Smooth muscle cell (in vitro differentiated cells): ENCODE results near the gene CRAMP1. TPM values are rescaled to one million over a fixed set of nuclear protein-coding genes. Genes with fewer than 3 reads are reported as not detected.
A peak's percentile ranks its signal among the peaks of the same experiment; 100 is the strongest.

ENCODE experiments used
- DNase-seq: peaks from one replicate; lab custom pipeline; 2025; ENCODE audit not compliant: unreplicated experiment; lab: John Stamatoyannopoulos, UW
- H2AFZ ChIP-seq: fragments of 200-600 bp; sonication (generic); 2 replicates; pipeline ENCODE4 v1.6.0; 2016; ENCODE audit warnings: antibody characterized with exemption, low read depth, mild to moderate bottlenecking
- H3F3A ChIP-seq: fragments of 200-600 bp; sonication (generic); 2 replicates; pipeline ENCODE4 v1.6.0; 2017; ENCODE audit warnings: antibody characterized with exemption, low read depth
- H3K27ac ChIP-seq: fragments of 200-600 bp; sonication (generic); 2 replicates; pipeline ENCODE4 v1.5.1; 2016; ENCODE audit warnings: low read depth, mild to moderate bottlenecking
- H3K27me3 ChIP-seq: fragments of 200-600 bp; sonication (generic); 2 replicates; pipeline ENCODE4 v1.6.1; 2016; ENCODE audit warnings: low read depth, mild to moderate bottlenecking
- H3K36me3 ChIP-seq: fragments of 200-600 bp; sonication (generic); 2 replicates; pipeline ENCODE4 v1.5.1; 2016; ENCODE audit warnings: low read depth
- H3K4me1 ChIP-seq: fragments of 200-600 bp; sonication (generic); 2 replicates; pipeline ENCODE4 v1.5.1; 2016; ENCODE audit warnings: low read depth
- H3K4me2 ChIP-seq: fragments of 200-600 bp; sonication (generic); 2 replicates; pipeline ENCODE4 v1.6.0; 2016; ENCODE audit warnings: mild to moderate bottlenecking
- H3K4me3 ChIP-seq: fragments of 200-600 bp; sonication (generic); 2 replicates; pipeline ENCODE4 v1.5.1; 2016; ENCODE audit warnings: mild to moderate bottlenecking
- H3K79me2 ChIP-seq: fragments of 200-600 bp; sonication (generic); 2 replicates; pipeline ENCODE4 v1.6.0; 2016; ENCODE audit warnings: low read depth, mild to moderate bottlenecking
- H3K9ac ChIP-seq: fragments of 200-600 bp; sonication (generic); 2 replicates; pipeline ENCODE4 v1.6.0; 2016; ENCODE audit warnings: low read depth
- H3K9me3 ChIP-seq: fragments of 200-600 bp; sonication (generic); replicated peaks from 2 replicates; pipeline ENCODE4 v1.5.1; 2016; ENCODE audit warnings: low read depth
- H4K20me1 ChIP-seq: fragments of 200-600 bp; sonication (generic); 2 replicates; pipeline ENCODE4 v1.6.0; 2016; ENCODE audit warnings: low read depth
- CTCF ChIP-seq: fragments of 200-600 bp; sonication (generic); IDR thresholded peaks from 2 replicates; pipeline ENCODE4 v1.5.1; 2017; ENCODE audit warnings: borderline replicate concordance, mild to moderate bottlenecking, antibody characterized with exemption; ENCODE audit not compliant: insufficient read depth, poor library complexity, severe bottlenecking
- WGBS: methylation state at CpG from one replicate; pipeline ENCODE4 v1.1.7; 2016; ENCODE audit warnings: low lambda C conversion rate; 5-methylcytosine and 5-hydroxymethylcytosine counted together
- polyA plus RNA-seq: library from polyadenylated mRNA; unstranded; fragments of >200 nt; fragmentation: Nextera tagmentation; extraction: Ambion mirVana; gene quantifications from 2 replicates; pipeline ENCODE4 v1.2.1, GENCODE V29; 2016
- total RNA-seq: library from RNA; depleted of rRNA; stranded (reverse); fragments of >200 nt; gene quantifications from 2 replicates; pipeline ENCODE4 v1.2.3, GENCODE V29; 2014

The CRAMP1 gene
- total and polyA plus RNA-seq, 2 experiments from 2014 or later = 7.9 to 16.5 TPM

DNA sequence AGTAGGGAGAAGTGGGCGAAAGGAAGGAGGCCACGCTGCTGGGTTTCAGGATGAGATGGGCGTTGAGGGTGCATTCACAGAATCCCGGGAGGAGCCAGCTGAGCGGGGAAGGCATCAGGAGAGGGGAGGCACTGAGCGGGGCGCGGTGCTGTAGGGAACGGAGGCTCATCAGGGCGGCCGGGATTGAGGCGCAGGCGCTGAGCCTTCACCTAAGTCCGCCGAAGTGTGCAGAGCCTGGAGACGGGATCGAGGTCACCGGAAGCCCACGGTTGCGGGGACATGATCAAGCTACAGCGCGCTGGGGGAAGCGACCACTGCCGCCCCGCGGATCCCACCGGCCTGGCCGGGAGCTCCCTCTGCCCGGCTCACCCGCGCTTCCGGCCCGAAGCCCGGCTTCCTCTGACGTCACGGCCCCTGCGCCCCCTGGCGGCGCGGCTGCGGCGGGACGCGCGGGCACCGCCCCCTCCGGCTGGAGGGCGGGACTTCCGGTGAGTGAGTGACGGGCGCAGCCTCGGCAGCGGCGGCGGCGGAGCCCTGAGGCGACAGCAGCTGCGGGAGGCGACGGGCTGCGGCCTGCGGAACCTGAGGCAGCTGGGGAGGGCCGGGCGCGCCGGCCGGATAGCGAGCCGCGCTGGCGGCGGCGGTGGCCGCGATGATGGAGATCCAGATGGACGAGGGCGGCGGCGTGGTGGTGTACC lies 93.7 kb downstream of the CRAMP1 start, which contains the start of gene MAPK8IP3:
Gene MAPK8IP3, plus strand, starts transcription at position 508 of the 698 bp plus-strand sequence. Its CDS starts 145 bp downstream, at position 653.
- Histone ChIP-seq H3F3A (peaks cover 13% of the 10 kb centered on the region), H2AFZ (peak within 1 kb of the TSS; percentile 88), H3K9me3 (no peaks in the 10 kb centered on the region), H3K27me3 (no peaks in the 10 kb centered on the region), H3K79me2 (peaks cover 47% of the 10 kb centered on the region), H3K27ac (peak within 1 kb of the TSS; percentile 88), H3K9ac (peak within 1 kb of the TSS; percentile 91), H3K4me3 (peak within 1 kb of the TSS; percentile 83), H3K36me3 (no peaks in the 10 kb centered on the region), H3K4me2 (peak within 1 kb of the TSS; percentile 91), H3K4me1 (peaks cover 9% of the 10 kb centered on the region), H4K20me1 (peaks cover 39% of the 10 kb centered on the region)
- WGBS = under 1% methylated on average over 79 of the region's 79 CpGs
- peak; percentile 87 for DNase-seq
- TF ChIP-seq CTCF = peak; percentile 93

DNA sequence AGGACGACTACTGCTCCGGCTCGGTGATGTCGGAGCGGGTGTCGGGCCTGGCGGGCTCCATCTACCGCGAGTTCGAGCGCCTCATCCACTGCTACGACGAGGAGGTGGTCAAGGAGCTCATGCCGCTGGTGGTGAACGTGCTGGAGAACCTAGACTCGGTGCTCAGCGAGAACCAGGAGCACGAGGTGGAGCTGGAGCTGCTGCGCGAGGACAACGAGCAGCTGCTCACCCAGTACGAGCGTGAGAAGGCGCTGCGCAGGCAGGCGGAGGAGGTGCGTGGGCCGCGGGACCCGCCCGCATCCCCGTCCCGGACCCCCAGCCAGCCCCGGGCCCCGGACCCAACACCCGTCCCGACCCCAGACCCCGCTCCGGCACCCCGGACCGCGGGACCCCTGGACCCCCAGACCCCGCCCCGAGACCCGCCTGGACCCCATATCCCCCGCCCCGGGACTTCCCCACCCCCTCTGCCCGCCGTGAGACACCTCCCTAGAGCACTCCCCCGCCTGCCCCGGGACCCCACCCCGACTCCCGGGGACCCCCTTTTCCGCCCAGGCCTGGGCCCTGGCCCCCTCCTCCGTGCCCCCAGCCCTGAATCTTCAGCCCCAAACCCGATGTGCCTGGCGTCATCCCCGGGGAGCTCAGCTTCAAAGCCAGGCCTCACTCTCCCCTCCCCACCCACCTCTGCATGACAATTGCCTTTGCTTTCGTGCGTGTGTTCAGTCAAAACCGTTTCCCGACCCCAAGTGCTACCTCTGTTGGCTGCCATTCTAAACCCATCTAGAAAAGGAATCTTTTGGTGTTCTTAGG lies 94.4 kb downstream of the CRAMP1 start:
- Histone ChIP-seq H3K4me1 (peaks cover 9% of the 10 kb centered on the region), H3K4me3 (peak overlapping the region; percentile 83), H3K9ac (peak overlapping the region; percentile 91), H3K9me3 (no peaks in the 10 kb centered on the region), H3K27ac (peak overlapping the region; percentile 84), H3K27me3 (no peaks in the 10 kb centered on the region), H3K79me2 (peaks cover 55% of the 10 kb centered on the region), H3K36me3 (no peaks in the 10 kb centered on the region), H4K20me1 (peaks cover 46% of the 10 kb centered on the region), H3F3A (peaks cover 13% of the 10 kb centered on the region), H3K4me2 (peak overlapping the region; percentile 91), H2AFZ (peak overlapping the region; percentile 88)
- 2% methylated on average over 30 of the region's 62 CpGs for WGBS
- DNase-seq = peak; percentile 25
- TF ChIP-seq CTCF = no peak

- H3K9ac ChIP-seq = peak overlapping the region; percentile 91
- no peak for DNase-seq
- peaks cover 13% of the 10 kb centered on the region for H3F3A ChIP-seq
- peaks cover 53% of the 10 kb centered on the region for H4K20me1 ChIP-seq
- no peaks in the 10 kb centered on the region for H3K27me3 ChIP-seq
- peak overlapping the region; percentile 91 for H3K4me2 ChIP-seq
- peak overlapping the region; percentile 83 for H3K4me3 ChIP-seq
- H2AFZ ChIP-seq = no peak overlapping the region
- 37% methylated on average over 16 of the region's 16 CpGs for WGBS
- H3K27ac ChIP-seq = peak overlapping the region; percentile 84
- no peak for TF ChIP-seq CTCF
- H3K4me1 ChIP-seq = peaks cover 9% of the 10 kb centered on the region
- H3K9me3 ChIP-seq = no peaks in the 10 kb centered on the region
- peaks cover 62% of the 10 kb centered on the region for H3K79me2 ChIP-seq
- H3K36me3 ChIP-seq = no peaks in the 10 kb centered on the region
Measured at GRCh38 chr16:1707193-1707790, 95.1 kb downstream of the CRAMP1 start.
